ENCODE data around the gene CPED1.

GRCh38 chr7:121153411-121153810 lies 164.9 kb downstream of the CPED1 start:
- TF ChIP-seq CTCF (conservative IDR thresholded peaks at IDR 0.05 in 1 of 2, IDR thresholded peaks at IDR 0.05 in 1 of 2; ENCODE audit: low read depth in 1 of 2, low read length in 2 of 2) (no peak), EZH2 (IDR thresholded peaks at IDR 0.05; ENCODE audit: low read length, missing control alignments) (no peak)

Data from fibroblast of lung (primary cell).